Vagina (tissue), 2 donors: ENCODE results near the gene SMG6.

Source experiments
- CTCF ChIP-seq, 3 experiments: fragments of 450-650 bp in 2 of 3; fragments of 200-600 bp in 1 of 3; sonication (generic) in 1 of 3; IDR thresholded peaks; one replicate each; pipeline ENCODE4 v1.5.1; 2017 to 2019; ENCODE audit warnings: antibody characterized with exemption in 3 of 3, mild to moderate bottlenecking in 2 of 3, moderate library complexity in 2 of 3
- POLR2AphosphoS5 ChIP-seq, 2 donors: sonication (generic); formaldehyde crosslinking; IDR thresholded peaks; one replicate each; pipeline ENCODE4 v1.9.0; 2017; ENCODE audit warnings: antibody characterized with exemption in 2 of 2, mild to moderate bottlenecking in 2 of 2, low read depth in 1 of 2; ENCODE audit not compliant: insufficient read depth in 1 of 2

DNA sequence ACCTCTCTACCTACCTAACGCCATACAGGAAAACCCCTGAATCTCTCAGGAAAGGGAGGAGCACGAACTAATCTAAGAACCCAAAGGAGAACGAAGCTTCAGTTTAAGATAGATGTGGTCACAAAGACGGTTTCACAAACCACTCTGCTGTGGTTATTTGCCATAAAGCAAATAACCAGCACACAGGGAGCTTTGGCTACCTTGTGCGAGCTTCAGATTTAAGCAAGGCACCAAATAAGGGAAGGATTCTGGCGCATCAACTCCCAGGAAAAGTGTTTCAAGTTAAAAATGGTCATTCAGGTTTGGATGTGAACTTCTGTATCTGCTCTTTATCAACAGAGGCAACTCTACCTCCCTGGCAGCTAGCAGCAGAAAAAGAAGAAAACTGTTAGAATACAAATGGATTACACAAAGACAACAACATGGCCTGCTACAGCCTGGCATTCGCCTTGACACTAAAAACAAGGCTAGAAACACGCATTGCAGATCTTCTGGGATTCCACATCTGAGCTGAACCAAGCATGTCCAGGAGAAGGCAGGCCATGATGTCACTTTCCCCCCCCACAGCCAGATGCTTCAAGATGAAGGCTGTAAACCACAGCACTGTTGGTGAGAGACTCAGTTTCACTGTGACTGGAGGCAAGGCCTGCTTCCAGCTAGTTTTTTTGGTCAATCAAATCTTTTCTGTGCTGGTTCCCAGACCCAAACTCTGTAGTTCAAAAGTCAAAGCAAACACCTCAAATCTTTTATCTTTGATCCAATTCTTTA lies 43.6 kb downstream of the SMG6 start:
- TF ChIP-seq CTCF (IDR thresholded peaks at IDR 0.05), result no peak
- TF ChIP-seq POLR2AphosphoS5 (IDR thresholded peaks at IDR 0.05; ENCODE audit: insufficient read depth in 1 of 2, low read depth in 1 of 2), result no peak
